ENCODE measurements around the gene TXNL1. TPM values are rescaled to one million over a fixed set of nuclear protein-coding genes. Genes with fewer than 3 reads are reported as not detected.

The TXNL1 gene
- total RNA-seq, 1 donor from 2014 or later, result 128 TPM

DNA sequence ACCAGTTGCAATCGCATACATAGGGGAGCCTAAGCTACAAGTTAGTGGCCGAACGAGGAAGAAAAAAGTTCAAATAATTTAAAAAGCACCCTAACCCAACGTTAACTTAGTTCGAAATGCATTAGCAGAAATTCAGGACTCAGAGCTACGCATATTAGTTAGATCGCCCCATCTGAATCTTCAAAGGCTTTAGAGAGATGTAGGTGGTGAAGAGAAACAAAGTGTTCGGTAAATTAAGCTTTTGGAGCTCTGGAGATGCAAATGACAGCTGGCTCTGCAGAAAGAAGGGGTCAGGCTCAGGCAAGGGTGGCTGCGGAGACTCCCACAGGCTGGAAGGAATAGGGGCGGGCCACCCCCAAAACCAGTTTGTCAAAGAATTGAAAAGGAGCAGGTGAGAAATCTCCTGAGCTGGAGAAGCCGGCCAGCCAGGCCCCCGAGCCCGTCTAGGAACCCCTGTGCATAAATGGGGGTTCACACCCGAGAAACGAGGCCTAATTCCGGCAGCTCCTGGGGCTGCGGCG, 621 bp downstream of the TXNL1 start:
- peak overlapping the region; percentile 66 for H3K27ac ChIP-seq
- H3K4me1 Mint-ChIP-seq, result peaks cover 20% of the 10 kb centered on the region
- H3K36me3 Mint-ChIP-seq, result peaks cover 13% of the 10 kb centered on the region
- H3K27me3 ChIP-seq, result no peaks in the 10 kb centered on the region
- peaks cover 2% of the 10 kb centered on the region for H3K27me3 Mint-ChIP-seq (ENCODE audit: insufficient read depth, low read depth)
- DNase-seq (ENCODE audit: low spot score), result peak; percentile 30
- H3K36me3 ChIP-seq, result no peaks in the 10 kb centered on the region
- H4K20me1 ChIP-seq (ENCODE audit: low read depth), result peaks cover 43% of the 10 kb centered on the region
- H2AFZ ChIP-seq (replicated peaks), result peak overlapping the region; percentile 68
- peaks cover 2% of the 10 kb centered on the region for H3K9me3 Mint-ChIP-seq
- no peaks in the 10 kb centered on the region for H3K9me3 ChIP-seq (ENCODE audit: low read depth)
- H3K4me2 ChIP-seq, result peak overlapping the region; percentile 98
- H3K4me1 ChIP-seq, result peaks cover 9% of the 10 kb centered on the region
- peak overlapping the region; percentile 90 for H3K9ac ChIP-seq
- peak overlapping the region; percentile 84 for H3K4me3 ChIP-seq
- H3K4me3 Mint-ChIP-seq, result peak overlapping the region; percentile 100
- H3K79me2 ChIP-seq (ENCODE audit: low read depth), result peaks cover 55% of the 10 kb centered on the region
- TF ChIP-seq EZH2 (IDR thresholded peaks at IDR 0.05) (no peak), EZH2phosphoT487 (IDR thresholded peaks at IDR 0.05) (no peak)
- TF ChIP-seq, protein P1, sequence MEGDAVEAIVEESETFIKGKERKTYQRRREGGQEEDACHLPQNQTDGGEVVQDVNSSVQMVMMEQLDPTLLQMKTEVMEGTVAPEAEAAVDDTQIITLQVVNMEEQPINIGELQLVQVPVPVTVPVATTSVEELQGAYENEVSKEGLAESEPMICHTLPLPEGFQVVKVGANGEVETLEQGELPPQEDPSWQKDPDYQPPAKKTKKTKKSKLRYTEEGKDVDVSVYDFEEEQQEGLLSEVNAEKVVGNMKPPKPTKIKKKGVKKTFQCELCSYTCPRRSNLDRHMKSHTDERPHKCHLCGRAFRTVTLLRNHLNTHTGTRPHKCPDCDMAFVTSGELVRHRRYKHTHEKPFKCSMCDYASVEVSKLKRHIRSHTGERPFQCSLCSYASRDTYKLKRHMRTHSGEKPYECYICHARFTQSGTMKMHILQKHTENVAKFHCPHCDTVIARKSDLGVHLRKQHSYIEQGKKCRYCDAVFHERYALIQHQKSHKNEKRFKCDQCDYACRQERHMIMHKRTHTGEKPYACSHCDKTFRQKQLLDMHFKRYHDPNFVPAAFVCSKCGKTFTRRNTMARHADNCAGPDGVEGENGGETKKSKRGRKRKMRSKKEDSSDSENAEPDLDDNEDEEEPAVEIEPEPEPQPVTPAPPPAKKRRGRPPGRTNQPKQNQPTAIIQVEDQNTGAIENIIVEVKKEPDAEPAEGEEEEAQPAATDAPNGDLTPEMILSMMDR (IDR thresholded peaks at IDR 0.05), result no peak
- H3F3A ChIP-seq (ENCODE audit: low read depth), result peaks cover 2% of the 10 kb centered on the region
- H3K27ac Mint-ChIP-seq, result peak overlapping the region; percentile 99

DNA sequence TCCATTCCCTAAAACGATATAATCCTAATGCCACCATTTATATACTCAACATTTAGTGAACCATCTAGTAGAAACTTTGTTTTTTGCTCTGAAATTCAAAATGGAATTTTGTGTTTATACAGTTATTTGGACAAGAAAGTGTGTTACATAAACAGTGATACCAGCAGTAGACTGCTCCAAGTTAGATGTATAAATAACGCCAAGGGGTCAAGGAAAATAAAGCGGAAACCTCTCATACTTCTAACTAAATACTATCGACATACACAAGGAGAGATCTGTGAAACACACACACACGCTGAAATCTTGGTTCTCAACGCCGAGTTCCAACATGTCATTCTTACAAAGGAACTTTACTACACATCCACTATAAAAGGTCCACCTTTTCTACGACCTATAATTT, 1.2 kb downstream of the TXNL1 start:
- Histone ChIP-seq H3K27ac (no peak overlapping the region), H3K36me3 (no peaks in the 10 kb centered on the region), H3K27me3 (no peaks in the 10 kb centered on the region), H3K4me3 (peak overlapping the region; percentile 84), H3K9me3 (ENCODE audit: low read depth) (no peaks in the 10 kb centered on the region), H3K4me2 (peak overlapping the region; percentile 98), H3K79me2 (ENCODE audit: low read depth) (peaks cover 61% of the 10 kb centered on the region), H3K9ac (peak overlapping the region; percentile 90), H2AFZ (replicated peaks) (no peak overlapping the region), H4K20me1 (ENCODE audit: low read depth) (peaks cover 49% of the 10 kb centered on the region), H3K4me1 (peaks cover 9% of the 10 kb centered on the region), H3F3A (ENCODE audit: low read depth) (peaks cover 2% of the 10 kb centered on the region)
- no peak for TF ChIP-seq EZH2 (IDR thresholded peaks at IDR 0.05)
- TF ChIP-seq, protein P1 (IDR thresholded peaks at IDR 0.05), result no peak
- DNase-seq (ENCODE audit: low spot score), result no peak
- H3K27me3 Mint-ChIP-seq (ENCODE audit: insufficient read depth, low read depth), result no peaks in the 10 kb centered on the region
- H3K27ac Mint-ChIP-seq, result no peak overlapping the region
- peaks cover 2% of the 10 kb centered on the region for H3K9me3 Mint-ChIP-seq
- H3K4me3 Mint-ChIP-seq, result peak overlapping the region; percentile 100
- peaks cover 18% of the 10 kb centered on the region for H3K36me3 Mint-ChIP-seq
- H3K4me1 Mint-ChIP-seq, result peaks cover 20% of the 10 kb centered on the region

DNA sequence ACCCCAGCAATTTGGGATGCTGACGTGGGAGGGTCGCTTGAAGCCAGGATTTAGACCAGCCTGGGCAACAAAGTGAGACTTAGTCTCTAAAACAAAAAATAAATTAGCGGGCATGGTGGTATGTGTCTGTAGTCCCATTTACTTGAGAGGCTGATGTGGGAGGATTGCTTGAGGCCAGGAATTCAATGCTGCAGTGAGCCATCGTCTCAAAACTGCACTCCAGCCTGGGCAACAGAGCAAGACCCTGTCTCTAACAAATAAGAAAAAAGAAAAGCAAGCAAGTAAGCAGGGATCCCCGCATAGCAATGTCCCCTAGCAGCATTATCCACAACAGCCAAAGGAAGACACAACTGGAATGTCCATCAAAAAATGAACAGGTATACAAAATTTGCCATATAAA, 3.4 kb downstream of the TXNL1 start:
- Histone ChIP-seq H3K4me1 (peaks cover 9% of the 10 kb centered on the region), H3K9me3 (ENCODE audit: low read depth) (no peaks in the 10 kb centered on the region), H3F3A (ENCODE audit: low read depth) (peaks cover 2% of the 10 kb centered on the region), H3K9ac (no peak overlapping the region), H3K79me2 (ENCODE audit: low read depth) (peaks cover 83% of the 10 kb centered on the region), H3K27ac (no peak overlapping the region), H3K36me3 (no peaks in the 10 kb centered on the region), H4K20me1 (ENCODE audit: low read depth) (peaks cover 64% of the 10 kb centered on the region), H3K4me3 (no peak overlapping the region), H2AFZ (replicated peaks) (no peak overlapping the region), H3K27me3 (no peaks in the 10 kb centered on the region), H3K4me2 (no peak overlapping the region)
- H3K36me3 Mint-ChIP-seq, result peaks cover 29% of the 10 kb centered on the region
- peaks cover 2% of the 10 kb centered on the region for H3K9me3 Mint-ChIP-seq
- no peaks in the 10 kb centered on the region for H3K27me3 Mint-ChIP-seq (ENCODE audit: insufficient read depth, low read depth)
- no peak for DNase-seq (ENCODE audit: low spot score)
- no peak overlapping the region for H3K27ac Mint-ChIP-seq
- H3K4me3 Mint-ChIP-seq, result no peak overlapping the region
- TF ChIP-seq EZH2phosphoT487 (IDR thresholded peaks at IDR 0.05) (no peak), EZH2 (IDR thresholded peaks at IDR 0.05) (no peak)
- TF ChIP-seq, protein P1 (IDR thresholded peaks at IDR 0.05), result no peak
- H3K4me1 Mint-ChIP-seq, result peaks cover 20% of the 10 kb centered on the region
